ENCODE results near the gene SMYD3. TPM values are rescaled to one million over a fixed set of nuclear protein-coding genes. Genes with fewer than 3 reads are reported as not detected.
"Not testable (repeated sequence)": the region's sequence is repeated elsewhere in the genome, so short reads cannot be mapped to it uniquely, and the experiment has no call there.

Gene SMYD3
- total RNA-seq, 4 donors from 2014 or later, result 8.4 to 25.7 (median 14.4) TPM

DNA sequence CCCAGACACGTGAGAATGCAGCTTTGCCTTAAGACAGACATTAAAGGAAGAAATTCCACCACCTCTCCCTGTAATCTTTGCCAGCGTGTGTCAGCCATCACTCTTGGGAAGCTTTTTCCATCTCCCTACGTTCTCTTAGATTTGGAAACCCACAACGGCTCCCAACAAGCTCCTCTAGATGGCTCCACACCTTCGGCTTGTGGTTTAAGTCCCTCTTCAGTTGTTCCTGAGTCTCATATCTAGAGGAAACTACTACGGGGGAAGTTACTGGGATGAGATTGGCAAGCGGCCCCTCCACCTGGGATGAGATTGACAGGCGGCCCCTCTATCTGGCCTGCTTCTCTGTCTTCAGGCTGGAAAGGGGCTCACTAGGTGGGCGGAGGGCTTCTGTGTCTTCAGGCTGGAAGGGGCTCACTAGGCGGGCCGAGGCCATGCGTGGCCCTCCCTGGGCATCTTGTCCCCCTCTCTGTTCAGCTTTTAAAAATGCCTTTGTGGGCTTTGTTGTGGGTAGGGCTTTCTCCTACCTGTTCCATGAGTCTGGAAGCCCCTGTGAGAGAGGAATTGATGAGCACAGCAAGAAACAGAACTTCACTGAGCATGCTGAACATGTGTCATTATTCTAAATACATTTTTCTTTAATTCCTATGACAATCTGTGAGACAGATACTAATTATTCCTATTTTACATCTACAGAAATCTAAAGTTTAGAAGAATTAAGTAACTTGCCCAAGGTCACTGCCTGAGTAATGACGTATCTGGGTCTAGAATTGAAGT is 681.8 kb downstream of the SMYD3 start:
- H3K4me3 ChIP-seq (ENCODE audit: low read depth, poor library complexity, severe bottlenecking), result no peak overlapping the region
- no peak for TF ChIP-seq CTCF (IDR thresholded peaks at IDR 0.05)
- TF ChIP-seq POLR2A (IDR thresholded peaks at IDR 0.05), result no peak
- DNase-seq (ENCODE audit: low spot score in 2 of 2), result no peak
- intact Hi-C loops (cut with DNase I; ENCODE audit: low total_unique reads), result no loop called here
- 83 to 85% methylated on average over 13 of the region's 13 CpGs for WGBS, 2 donors

DNA sequence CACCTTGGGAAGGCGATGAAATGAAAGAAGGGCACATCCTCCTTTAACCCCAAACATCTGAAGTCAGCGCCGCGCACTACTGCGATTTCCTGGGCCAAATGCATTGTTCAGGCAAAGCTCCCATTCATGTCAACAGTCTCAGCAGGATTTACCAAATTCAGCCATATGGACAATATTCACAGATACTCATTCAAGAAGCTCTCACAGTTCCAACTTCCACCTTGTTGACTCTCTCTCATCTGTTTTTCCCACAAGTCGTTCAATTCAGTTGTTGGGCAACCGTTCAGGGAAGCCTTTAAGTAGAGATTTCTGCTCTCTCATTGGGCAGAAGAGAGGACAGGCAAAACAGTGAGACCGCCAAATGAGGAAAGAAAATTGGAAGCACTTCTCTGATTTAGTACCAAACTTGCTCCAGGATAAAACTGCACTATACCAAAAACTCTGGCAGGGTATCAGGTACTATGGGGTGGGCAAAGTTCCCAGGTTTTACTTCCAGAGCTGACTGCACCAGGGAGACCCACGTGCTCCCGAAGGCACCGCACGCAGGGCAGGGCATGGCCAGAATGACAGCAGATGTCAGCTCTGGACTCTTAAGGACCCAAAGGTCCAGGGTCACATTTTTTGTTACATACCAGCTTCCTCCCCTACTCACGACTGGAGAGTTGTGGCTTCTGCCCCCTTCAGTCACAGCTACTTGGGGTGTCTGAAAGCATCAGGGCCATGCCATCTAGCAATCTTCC is 683.5 kb downstream of the SMYD3 start:
- TF ChIP-seq POLR2A (IDR thresholded peaks at IDR 0.05) (no peak), CTCF (IDR thresholded peaks at IDR 0.05) (no peak)
- H3K4me3 ChIP-seq (ENCODE audit: low read depth, poor library complexity, severe bottlenecking), result no peak overlapping the region
- 87 to 88% methylated on average over 13 of the region's 13 CpGs for WGBS, 2 donors
- no peak for DNase-seq (ENCODE audit: low spot score in 2 of 2)
- intact Hi-C loops (cut with DNase I; ENCODE audit: low total_unique reads), result no loop called here

DNA sequence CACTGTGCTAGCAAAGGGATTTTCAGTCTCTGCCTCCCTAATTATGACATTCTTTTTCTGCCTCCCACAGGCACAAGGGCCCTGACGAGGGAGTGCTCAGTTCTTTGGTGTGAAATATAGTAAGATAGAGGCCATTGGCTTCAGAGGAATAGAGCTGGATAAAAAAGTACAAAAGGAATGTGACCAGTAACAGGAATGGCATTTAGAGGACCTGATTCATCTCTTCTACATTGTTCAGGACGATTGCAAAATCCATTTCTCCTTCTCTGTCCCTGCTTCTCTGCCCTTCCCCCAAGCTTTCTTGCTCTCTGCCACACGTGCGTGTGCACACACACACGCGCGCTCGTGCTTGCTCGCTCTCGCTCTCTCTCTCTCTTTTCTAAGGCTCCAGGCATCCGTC is 684.1 kb downstream of the SMYD3 start:
- no peak overlapping the region for H3K4me3 ChIP-seq (ENCODE audit: low read depth, poor library complexity, severe bottlenecking)
- WGBS, 2 donors, result 69 to 85% methylated on average over 11 of the region's 11 CpGs
- intact Hi-C loops (cut with DNase I; ENCODE audit: low total_unique reads), result no loop called here
- DNase-seq (ENCODE audit: low spot score in 2 of 2), result no peak
- TF ChIP-seq POLR2A (IDR thresholded peaks at IDR 0.05), result no peak
- no peak for TF ChIP-seq CTCF (IDR thresholded peaks at IDR 0.05)

- intact Hi-C loops (cut with DNase I; ENCODE audit: low total_unique reads); DNase-seq (ENCODE audit: low spot score in 2 of 2); H3K4me3 ChIP-seq (ENCODE audit: low read depth, poor library complexity, severe bottlenecking): not testable (repeated sequence)
- WGBS, 2 donors, result 89 to 96% methylated on average over 5 of the region's 6 CpGs
Observed at GRCh38 chr1:245818363-245818762, 688.7 kb downstream of the SMYD3 start.

GRCh38 chr1:245816496-245816895 is 690.6 kb downstream of the SMYD3 start:
- 91 to 93% methylated on average over 22 to 24 of the region's 24 CpGs for whole genome bisulfite sequencing, 2 donors
- DNase-seq (ENCODE audit: low spot score in 2 of 2); intact Hi-C loops (cut with DNase I; ENCODE audit: low total_unique reads); H3K4me3 ChIP-seq (ENCODE audit: low read depth, poor library complexity, severe bottlenecking): not testable (repeated sequence)

DNA sequence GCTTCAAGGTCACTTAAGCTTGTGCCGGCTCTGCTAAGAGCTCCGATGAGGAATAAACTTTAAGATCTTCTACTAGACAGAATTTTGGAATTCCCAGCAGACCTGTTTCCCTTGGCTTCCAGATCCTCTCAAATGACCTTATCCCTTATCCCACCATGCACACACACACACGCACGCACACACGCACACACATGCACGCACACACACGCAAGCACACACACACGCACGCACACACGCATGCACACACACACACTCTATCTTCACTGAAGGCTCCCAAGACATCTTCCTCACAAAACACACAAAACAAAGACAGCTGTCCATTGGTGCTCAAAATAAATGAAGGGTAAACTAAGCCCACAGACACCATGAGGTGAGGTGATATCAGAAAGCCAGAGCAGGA is 692.4 kb downstream of the SMYD3 start:
- H3K4me3 ChIP-seq (ENCODE audit: low read depth, poor library complexity, severe bottlenecking), result no peak overlapping the region
- no peak for DNase-seq (ENCODE audit: low spot score in 2 of 2)
- intact Hi-C loops (cut with DNase I; ENCODE audit: low total_unique reads), result no loop called here
- TF ChIP-seq CTCF (IDR thresholded peaks at IDR 0.05), result no peak
- no peak for TF ChIP-seq POLR2A (IDR thresholded peaks at IDR 0.05)
- WGBS, 2 donors, result 74 to 76% methylated on average over 10 of the region's 10 CpGs
